Fibroblast of the aortic adventitia (primary cell): ENCODE data around the gene HOMER2. TPM values are rescaled to one million over a fixed set of nuclear protein-coding genes. Genes with fewer than 3 reads are reported as not detected.

ENCODE experiments used
- DNase-seq: peaks from one replicate; pipeline ENCODE4 v3.0.0-alpha.2; 2010; ENCODE audit warnings: low read depth
- H3K4me3 ChIP-seq: 2 replicates; pipeline ENCODE4 v1.5.1; 2011; ENCODE audit warnings: low read depth, mild to moderate bottlenecking, control low read depth, low read length, moderate library complexity
- CTCF ChIP-seq: IDR thresholded peaks from 2 replicates; pipeline ENCODE4 v1.5.1; 2011; ENCODE audit warnings: mild to moderate bottlenecking, low read length, control low read depth, inconsistent platforms; ENCODE audit not compliant: insufficient read depth
- total RNA-seq: library from RNA; depleted of rRNA; stranded (reverse); fragments of >200 nt; gene quantifications from 2 replicates; pipeline ENCODE4 v1.2.3, GENCODE V29; 2012; ENCODE audit warnings: low replicate concordance

The HOMER2 gene
- total RNA-seq, 1 donor, result 5.4 TPM

- no peak for TF ChIP-seq CTCF
- no peak overlapping the region for H3K4me3 ChIP-seq
- DNase-seq, result no peak
Measured at GRCh38 chr15:82820128-82820527, 132.4 kb downstream of the HOMER2 start.

- no peak for DNase-seq
- H3K4me3 ChIP-seq, result no peak overlapping the region
- no peak for TF ChIP-seq CTCF
Measured at GRCh38 chr15:82812994-82813393, 139.5 kb downstream of the HOMER2 start.

- peak overlapping the region; percentile 91 for H3K4me3 ChIP-seq
- TF ChIP-seq CTCF, result no peak
- no peak for DNase-seq
Measured at GRCh38 chr15:82810890-82811426, 141.6 kb downstream of the HOMER2 start.

GRCh38 chr15:82810061-82810889 is 142.2 kb downstream of the HOMER2 start:
- peak overlapping the region; percentile 91 for H3K4me3 ChIP-seq
- TF ChIP-seq CTCF, result no peak
- peak; percentile 66 for DNase-seq

GRCh38 chr15:82809308-82810060 is 143.0 kb downstream of the HOMER2 start, which contains the start of gene WHAMM:
WHAMM (plus strand) TSS chr15:82809628; CDS start chr15:82809727, 99 bp downstream.
- peak; percentile 98 for DNase-seq
- peak within 1 kb of the TSS; percentile 91 for H3K4me3 ChIP-seq
- no peak for TF ChIP-seq CTCF

- no peak for DNase-seq
- no peak overlapping the region for H3K4me3 ChIP-seq
- TF ChIP-seq CTCF, result no peak
Measured at GRCh38 chr15:82808634-82809041, 143.9 kb downstream of the HOMER2 start.
